Cardiac fibroblast (primary cell): Measurements from ENCODE around the gene POLK.
A peak's percentile ranks its signal among the peaks of the same experiment; 100 is the strongest.
"Not testable (repeated sequence)": the region's sequence is repeated elsewhere in the genome, so short reads cannot be mapped to it uniquely, and the experiment has no call there.

Source experiments
- DNase-seq, 2 donors: peaks; one replicate each; pipeline versions ENCODE4 v3.0.0 to v3.0.0-alpha.2; 2010; ENCODE audit warnings: low read depth in 2 of 2
- H3K4me3 ChIP-seq, 2 donors: replicated peaks in 1 of 2; 1 replicate in 1 of 2; 2 replicates in 1 of 2; pipeline ENCODE4 v1.5.1; 2011; ENCODE audit warnings: low read depth in 2 of 2, low read length in 2 of 2, mild to moderate bottlenecking in 2 of 2, moderate library complexity in 1 of 2
- TF ChIP-seq, protein P1 (sequence below): IDR thresholded peaks from one replicate; pipeline ENCODE4 v1.5.1; 2011; ENCODE audit warnings: low read depth, mild to moderate bottlenecking, low read length, inconsistent platforms

Gene POLK

DNA sequence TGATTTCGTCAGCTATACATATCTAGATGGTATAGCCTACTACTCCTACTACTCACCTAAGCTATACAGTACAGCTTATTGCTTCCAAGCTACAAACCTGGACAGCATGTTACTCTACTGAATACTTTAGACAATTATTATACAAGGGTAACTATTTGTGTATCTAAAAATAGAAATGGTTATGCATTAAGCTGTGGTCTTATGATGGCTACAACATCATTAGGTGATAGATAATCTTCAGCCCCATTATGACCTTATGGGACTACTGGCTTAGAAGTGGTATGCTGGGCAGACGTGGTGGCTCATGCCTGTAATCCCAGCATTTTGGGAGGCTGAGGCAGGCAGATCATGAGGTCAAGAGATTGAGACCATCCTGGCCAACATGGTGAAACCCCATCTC, 40.5 kb upstream of the POLK start:
- H3K4me3 ChIP-seq = no peak overlapping the region
- DNase-seq = no peak
- TF ChIP-seq, protein P1, sequence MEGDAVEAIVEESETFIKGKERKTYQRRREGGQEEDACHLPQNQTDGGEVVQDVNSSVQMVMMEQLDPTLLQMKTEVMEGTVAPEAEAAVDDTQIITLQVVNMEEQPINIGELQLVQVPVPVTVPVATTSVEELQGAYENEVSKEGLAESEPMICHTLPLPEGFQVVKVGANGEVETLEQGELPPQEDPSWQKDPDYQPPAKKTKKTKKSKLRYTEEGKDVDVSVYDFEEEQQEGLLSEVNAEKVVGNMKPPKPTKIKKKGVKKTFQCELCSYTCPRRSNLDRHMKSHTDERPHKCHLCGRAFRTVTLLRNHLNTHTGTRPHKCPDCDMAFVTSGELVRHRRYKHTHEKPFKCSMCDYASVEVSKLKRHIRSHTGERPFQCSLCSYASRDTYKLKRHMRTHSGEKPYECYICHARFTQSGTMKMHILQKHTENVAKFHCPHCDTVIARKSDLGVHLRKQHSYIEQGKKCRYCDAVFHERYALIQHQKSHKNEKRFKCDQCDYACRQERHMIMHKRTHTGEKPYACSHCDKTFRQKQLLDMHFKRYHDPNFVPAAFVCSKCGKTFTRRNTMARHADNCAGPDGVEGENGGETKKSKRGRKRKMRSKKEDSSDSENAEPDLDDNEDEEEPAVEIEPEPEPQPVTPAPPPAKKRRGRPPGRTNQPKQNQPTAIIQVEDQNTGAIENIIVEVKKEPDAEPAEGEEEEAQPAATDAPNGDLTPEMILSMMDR = no peak

DNA sequence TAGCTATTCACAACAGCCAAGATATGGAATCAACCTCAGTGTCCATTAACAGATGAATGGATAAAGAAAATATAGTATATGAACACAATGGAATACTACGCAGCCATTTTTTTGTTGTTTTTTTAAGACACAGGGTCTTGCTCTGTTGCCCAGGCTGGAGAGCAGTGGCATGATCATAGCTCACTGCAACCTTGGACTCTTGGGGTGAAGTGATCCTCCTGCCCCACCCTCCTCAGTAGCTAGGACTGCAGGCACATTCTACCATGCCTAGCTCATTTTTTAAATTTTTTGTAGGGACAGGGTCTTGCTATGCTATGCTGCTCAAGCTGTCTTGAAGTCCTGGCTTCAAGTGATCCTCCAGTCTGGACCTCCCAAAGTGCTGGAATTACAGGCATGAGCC, 38.7 kb upstream of the POLK start:
- H3K4me3 ChIP-seq = no peak overlapping the region
- TF ChIP-seq, protein P1 = no peak
- no peak for DNase-seq

DNA sequence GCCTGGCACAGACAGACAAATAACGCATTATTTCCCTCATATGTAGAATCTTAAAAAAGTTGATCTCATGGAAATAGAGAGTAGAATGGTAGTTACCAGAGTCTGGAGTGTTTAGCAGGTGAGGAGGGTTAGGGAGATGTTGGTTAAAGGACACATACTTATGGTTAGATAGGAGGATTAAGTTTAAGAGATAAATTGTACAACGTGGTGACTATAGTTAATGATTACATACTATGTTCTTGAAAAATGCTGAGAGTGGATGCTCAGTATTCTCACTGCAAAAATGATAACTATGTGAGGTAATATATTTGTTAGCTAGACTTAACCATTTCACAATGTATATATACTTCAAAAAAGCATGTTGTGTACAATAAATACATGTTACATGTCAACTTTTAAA, 38.2 kb upstream of the POLK start:
- DNase-seq = no peak
- TF ChIP-seq, protein P1 = no peak
- H3K4me3 ChIP-seq = no peak overlapping the region

DNA sequence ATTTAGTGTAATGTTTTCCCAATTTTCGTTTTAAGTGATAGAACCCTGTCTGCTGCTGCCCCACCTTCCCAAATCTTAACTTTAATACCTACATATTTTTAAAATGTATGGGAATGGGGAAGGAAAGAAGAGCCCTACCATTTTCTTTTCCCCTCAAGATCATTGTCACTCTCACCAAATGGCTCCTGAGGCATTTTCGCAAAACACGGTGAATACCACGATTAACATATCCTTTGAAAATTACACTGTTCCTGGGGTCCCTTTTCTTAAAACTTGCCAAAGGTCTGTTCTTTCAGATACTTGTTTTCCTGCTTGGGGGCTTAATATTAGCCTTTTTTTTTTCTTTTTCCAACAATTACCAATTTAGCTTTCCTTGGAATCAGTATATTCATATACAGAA, 36.3 kb upstream of the POLK start:
- H3K4me3 ChIP-seq = no peak overlapping the region
- TF ChIP-seq, protein P1 = no peak
- no peak for DNase-seq

DNA sequence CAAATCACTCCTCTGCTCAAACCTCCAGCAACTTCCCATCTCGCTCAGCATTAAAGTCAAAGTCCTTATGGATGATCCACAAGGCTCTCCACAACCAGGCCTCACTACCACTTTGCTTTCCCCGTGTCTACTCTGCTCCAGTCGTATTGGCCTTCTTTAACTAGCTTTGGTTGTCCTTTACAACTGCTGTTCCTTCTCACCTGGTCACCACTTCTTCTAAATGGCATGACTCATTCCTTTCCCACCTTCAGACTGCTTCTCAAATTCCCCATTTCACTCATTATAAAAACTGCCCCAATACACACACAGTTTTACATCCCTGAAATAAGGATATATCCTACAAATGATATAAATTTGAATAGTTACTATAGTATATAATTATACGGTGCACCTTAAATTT, 30.7 kb upstream of the POLK start:
- TF ChIP-seq, protein P1 = no peak
- DNase-seq = no peak
- H3K4me3 ChIP-seq = no peak overlapping the region

DNA sequence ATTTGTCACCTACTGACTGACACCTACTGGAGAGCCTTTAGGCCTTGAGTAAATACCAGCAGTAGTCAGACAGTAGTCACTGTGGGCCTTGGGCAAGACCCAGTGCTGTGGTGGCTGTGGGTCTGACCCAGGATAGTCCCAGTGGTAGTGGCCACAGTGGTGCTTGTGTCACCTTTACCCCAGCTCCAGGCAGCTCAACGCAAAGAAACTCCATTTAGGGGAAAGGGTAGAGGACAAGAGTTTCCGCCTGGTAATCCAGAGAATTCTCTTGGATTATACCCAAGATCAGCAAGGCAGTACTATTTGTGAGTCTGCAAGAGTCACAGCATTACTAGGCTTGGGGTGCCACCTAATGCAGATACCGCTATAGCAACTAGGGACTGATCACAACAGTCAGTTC, 29.2 kb upstream of the POLK start:
- H3K4me3 ChIP-seq = no peak overlapping the region
- TF ChIP-seq, protein P1 = no peak
- peak in 1 of 2 donors; percentile 52 for DNase-seq

DNA sequence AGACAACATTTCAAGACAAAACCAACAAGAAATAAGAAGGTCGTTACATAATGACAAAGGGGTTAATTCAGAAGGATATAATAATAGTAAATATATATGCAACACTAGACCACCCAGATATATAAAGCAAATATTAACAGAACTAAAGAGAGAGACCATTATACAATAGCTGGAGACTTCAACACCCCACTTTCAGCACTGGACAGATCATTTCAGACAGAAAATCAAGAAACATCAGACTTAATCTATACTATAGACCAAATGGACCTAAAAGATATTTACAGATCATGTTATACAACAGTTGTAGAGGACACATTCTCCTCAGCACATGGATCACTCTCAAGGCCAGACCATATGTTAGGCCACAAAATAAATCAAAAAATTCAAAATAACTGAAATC, 27.1 kb upstream of the POLK start:
- TF ChIP-seq, protein P1 = no peak
- H3K4me3 ChIP-seq = no peak overlapping the region
- DNase-seq = no peak

DNA sequence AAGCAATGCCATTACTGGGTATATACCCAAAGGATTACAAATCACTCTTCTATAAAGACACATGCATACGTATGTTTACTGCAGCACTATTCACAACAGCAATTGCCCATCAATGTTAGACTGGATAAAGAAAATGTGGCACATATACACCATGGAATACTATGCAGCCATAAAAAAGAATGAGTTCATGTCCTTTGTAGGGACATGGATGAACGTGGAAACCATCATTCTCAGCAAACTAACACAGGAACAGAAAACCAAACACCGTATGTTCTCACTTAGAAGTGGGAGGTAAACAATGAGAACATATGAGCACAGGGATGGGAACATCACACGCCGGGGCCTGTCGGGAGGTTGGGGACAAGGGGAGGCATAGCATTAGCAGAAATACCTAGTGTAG, 21.8 kb upstream of the POLK start:
- not testable (repeated sequence) for DNase-seq

More for the DNA sequence above, 21.8 kb upstream of the POLK start:
- not testable (repeated sequence) for H3K4me3 ChIP-seq
